T-helper 1 cell treated with Interleukin-12 subunit alpha and Interleukin-12 subunit beta and Interleukin-4 antibody, amounts not matched to agents 30 μg/mL and 1 μg/mL, for 36 hours (primary cell): ENCODE results near the gene INPP5K.
"Not testable (repeated sequence)": the region's sequence is repeated elsewhere in the genome, so short reads cannot be mapped to it uniquely, and the experiment has no call there.

Experiments
- H3K27ac Mint-ChIP-seq: one replicate; pipeline ENCODE4 v1.8.0; 2021; ENCODE audit warnings: mild to moderate bottlenecking, mixed read lengths
- H3K27me3 Mint-ChIP-seq: one replicate; pipeline ENCODE4 v1.8.0; 2021; ENCODE audit warnings: low read depth, mixed read lengths
- H3K36me3 Mint-ChIP-seq: one replicate; pipeline ENCODE4 v1.8.0; 2021; ENCODE audit warnings: low read depth, mixed read lengths
- H3K4me1 Mint-ChIP-seq: one replicate; pipeline ENCODE4 v1.8.0; 2021; ENCODE audit warnings: low read depth, mixed read lengths
- H3K4me3 Mint-ChIP-seq: one replicate; pipeline ENCODE4 v1.8.0; 2021; ENCODE audit warnings: mild to moderate bottlenecking, moderate library complexity, mixed read lengths
- H3K9me3 Mint-ChIP-seq: one replicate; pipeline ENCODE4 v1.8.0; 2021; ENCODE audit warnings: mixed read lengths

Gene INPP5K

GRCh38 chr17:1529863-1530262, 13.5 kb upstream of the INPP5K start:
- H3K4me1 Mint-ChIP-seq, result peaks cover 13% of the 10 kb centered on the region
- no peak overlapping the region for H3K27ac Mint-ChIP-seq
- H3K9me3 Mint-ChIP-seq, result no peaks in the 10 kb centered on the region
- peaks cover 17% of the 10 kb centered on the region for H3K36me3 Mint-ChIP-seq
- no peaks in the 10 kb centered on the region for H3K27me3 Mint-ChIP-seq
- no peak overlapping the region for H3K4me3 Mint-ChIP-seq

DNA sequence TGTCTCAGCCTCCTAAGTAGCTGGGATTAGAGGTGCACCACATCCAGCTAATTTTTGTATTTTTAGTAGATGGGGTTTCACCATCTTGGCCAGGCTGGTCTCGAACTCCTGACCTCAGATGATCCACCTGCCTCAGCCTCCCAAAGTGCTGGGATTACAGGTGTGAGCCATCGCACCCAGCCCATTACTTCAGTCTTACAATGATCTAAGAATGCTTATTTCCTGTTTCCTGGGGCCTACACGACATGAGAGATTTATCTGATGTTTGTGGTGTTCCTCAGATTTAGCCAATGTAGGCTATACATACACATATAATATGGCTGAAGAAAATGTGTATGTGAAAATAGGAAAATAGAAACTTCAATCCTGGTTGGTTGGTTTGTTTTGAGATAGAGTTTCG, 10.5 kb upstream of the INPP5K start:
- Mint-ChIP-seq H3K36me3 (peaks cover 11% of the 10 kb centered on the region), H3K4me1 (peaks cover 13% of the 10 kb centered on the region), H3K27ac (peak overlapping the region; percentile 75)
- not testable (repeated sequence) for H3K4me3 Mint-ChIP-seq, H3K27me3 Mint-ChIP-seq, H3K9me3 Mint-ChIP-seq

DNA sequence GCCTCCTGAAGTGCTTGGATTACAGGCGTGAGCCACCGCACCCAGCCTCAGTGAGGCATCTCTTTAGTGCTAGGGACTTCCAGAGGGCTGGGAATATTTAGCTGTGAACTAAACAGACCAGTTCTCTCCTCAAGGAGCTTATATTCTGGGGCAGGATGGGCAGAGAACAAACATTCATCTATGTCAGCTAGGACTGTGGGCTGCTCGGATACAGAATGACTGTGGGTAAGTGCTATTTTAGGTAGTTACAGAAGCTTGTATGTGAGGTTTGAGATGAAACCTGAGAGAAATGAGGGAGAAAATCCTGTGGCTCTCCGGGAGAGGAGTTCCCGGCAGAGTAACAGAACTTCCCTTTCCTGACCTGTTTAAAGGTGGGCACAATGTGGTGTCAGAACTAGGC, 6.2 kb upstream of the INPP5K start:
- Mint-ChIP-seq H3K27ac (no peak overlapping the region), H3K4me1 (peaks cover 14% of the 10 kb centered on the region), H3K36me3 (peaks cover 6% of the 10 kb centered on the region), H3K27me3 (no peaks in the 10 kb centered on the region), H3K9me3 (no peaks in the 10 kb centered on the region), H3K4me3 (no peak overlapping the region)

DNA sequence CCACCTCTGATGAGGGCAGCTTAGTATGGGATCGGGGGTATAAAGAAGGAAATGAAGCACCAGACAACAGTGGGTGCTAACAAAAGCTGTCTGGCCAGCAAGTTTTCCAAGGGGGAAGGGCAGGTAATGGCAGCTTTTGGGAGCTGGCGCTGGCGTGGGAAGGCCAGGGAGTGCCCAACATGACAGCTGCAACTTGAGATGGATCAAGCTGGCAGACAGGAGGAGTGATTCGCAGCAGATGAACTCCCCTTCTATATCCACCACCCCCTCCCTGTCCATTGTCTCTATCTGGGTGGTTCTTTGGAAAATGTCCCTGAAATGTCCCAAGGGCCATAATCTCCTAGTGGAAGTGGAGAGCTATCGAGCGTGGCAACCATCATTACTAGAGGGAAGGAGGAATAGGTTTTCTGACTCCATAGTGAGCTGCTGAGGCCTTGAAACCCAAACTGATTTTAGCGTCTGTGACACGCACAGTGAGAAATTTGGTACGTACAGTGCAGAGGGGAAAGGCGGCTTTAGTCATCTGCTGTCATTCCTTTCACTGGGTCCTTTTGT, 4.8 kb upstream of the INPP5K start:
- Mint-ChIP-seq H3K27me3 (no peaks in the 10 kb centered on the region), H3K9me3 (no peaks in the 10 kb centered on the region), H3K36me3 (peaks cover 6% of the 10 kb centered on the region), H3K4me1 (peaks cover 9% of the 10 kb centered on the region), H3K27ac (no peak overlapping the region), H3K4me3 (no peak overlapping the region)

GRCh38 chr17:1519678-1520077, 3.3 kb upstream of the INPP5K start:
- Mint-ChIP-seq H3K9me3 (no peaks in the 10 kb centered on the region), H3K36me3 (peaks cover 4% of the 10 kb centered on the region), H3K4me3 (no peak overlapping the region), H3K27ac (no peak overlapping the region), H3K27me3 (no peaks in the 10 kb centered on the region), H3K4me1 (peaks cover 12% of the 10 kb centered on the region)

DNA sequence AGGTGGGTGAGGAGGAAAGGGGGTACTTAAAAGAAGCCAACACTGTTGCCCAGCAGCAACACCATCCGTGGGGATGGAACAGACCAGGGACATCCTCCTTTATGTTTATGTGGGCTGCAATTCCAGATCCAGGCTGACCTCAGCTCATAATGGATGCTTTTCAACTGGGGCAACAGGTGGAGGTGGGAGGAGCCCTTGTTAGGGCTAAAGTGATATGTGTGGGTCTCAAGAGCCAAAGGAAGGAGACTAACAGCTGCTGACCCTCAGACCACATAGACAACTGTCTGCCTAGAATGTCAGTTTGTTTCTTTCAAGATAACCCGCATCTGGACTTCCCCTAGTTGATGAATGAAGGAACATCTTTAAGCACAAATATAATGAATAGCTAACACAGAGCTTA, 2.0 kb upstream of the INPP5K start:
- peaks cover 6% of the 10 kb centered on the region for H3K36me3 Mint-ChIP-seq
- H3K4me3 Mint-ChIP-seq, result peak overlapping the region; percentile 73
- peak overlapping the region; percentile 45 for H3K27ac Mint-ChIP-seq
- peaks cover 17% of the 10 kb centered on the region for H3K4me1 Mint-ChIP-seq
- H3K9me3 Mint-ChIP-seq, result no peaks in the 10 kb centered on the region
- no peaks in the 10 kb centered on the region for H3K27me3 Mint-ChIP-seq

GRCh38 chr17:1515640-1516387, 598 bp downstream of the INPP5K start:
- H3K9me3 Mint-ChIP-seq, result no peaks in the 10 kb centered on the region
- H3K4me1 Mint-ChIP-seq, result peaks cover 17% of the 10 kb centered on the region
- H3K27me3 Mint-ChIP-seq, result no peaks in the 10 kb centered on the region
- peak overlapping the region; percentile 91 for H3K27ac Mint-ChIP-seq
- H3K36me3 Mint-ChIP-seq, result peaks cover 14% of the 10 kb centered on the region
- peak overlapping the region; percentile 91 for H3K4me3 Mint-ChIP-seq

DNA sequence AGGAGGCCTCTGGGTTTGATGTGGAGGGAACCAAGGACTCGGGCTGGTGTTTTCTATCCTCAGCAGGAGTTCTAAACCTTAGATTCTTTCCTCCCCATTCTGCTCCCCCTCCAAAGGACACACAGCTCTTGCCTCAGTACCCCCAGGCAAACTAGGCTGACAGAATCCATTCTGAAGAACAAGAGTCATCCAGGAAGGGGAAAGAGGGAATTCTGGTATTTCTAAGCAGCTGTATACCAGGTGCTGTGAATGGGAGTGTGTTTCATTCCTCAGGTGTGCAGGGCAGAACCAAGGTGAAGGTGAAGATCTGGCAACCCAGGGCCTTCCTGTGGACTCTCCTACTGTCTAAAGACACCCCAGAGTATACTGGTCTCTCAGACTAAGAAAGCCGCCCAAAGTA, 4.1 kb downstream of the INPP5K start:
- Mint-ChIP-seq H3K27ac (no peak overlapping the region), H3K4me3 (no peak overlapping the region), H3K36me3 (peaks cover 22% of the 10 kb centered on the region), H3K27me3 (no peaks in the 10 kb centered on the region), H3K4me1 (peaks cover 23% of the 10 kb centered on the region), H3K9me3 (no peaks in the 10 kb centered on the region)

GRCh38 chr17:1511756-1512321, 4.6 kb downstream of the INPP5K start:
- Mint-ChIP-seq H3K9me3 (no peaks in the 10 kb centered on the region), H3K36me3 (peaks cover 24% of the 10 kb centered on the region), H3K4me3 (no peak overlapping the region), H3K27me3 (no peaks in the 10 kb centered on the region), H3K4me1 (peaks cover 23% of the 10 kb centered on the region), H3K27ac (no peak overlapping the region)

DNA sequence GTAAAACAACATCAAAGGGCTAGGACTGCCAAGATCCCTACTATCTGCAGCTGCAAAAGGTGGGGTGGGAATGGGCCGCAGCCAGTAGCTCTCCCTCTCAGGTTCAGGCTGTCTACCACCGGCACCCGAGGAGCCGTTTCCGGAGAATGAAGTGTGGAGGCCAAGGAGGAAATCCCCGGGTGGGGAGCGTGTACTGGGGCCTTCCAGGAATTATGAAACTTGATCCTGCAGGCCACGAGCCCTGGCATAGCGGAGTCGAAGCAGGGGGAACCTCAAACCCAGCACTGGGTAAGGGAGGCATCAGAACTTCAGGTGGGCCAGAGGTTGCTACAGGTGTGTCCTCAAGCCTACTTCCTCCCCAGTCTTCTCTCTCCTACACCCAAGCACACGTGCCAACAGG, 5.1 kb downstream of the INPP5K start:
- Mint-ChIP-seq H3K4me1 (peaks cover 23% of the 10 kb centered on the region), H3K9me3 (no peaks in the 10 kb centered on the region), H3K27ac (no peak overlapping the region), H3K36me3 (peaks cover 26% of the 10 kb centered on the region), H3K27me3 (no peaks in the 10 kb centered on the region), H3K4me3 (no peak overlapping the region)

GRCh38 chr17:1509290-1509881, 7.0 kb downstream of the INPP5K start:
- Mint-ChIP-seq H3K27me3 (no peaks in the 10 kb centered on the region), H3K4me3 (no peak overlapping the region), H3K36me3 (peaks cover 30% of the 10 kb centered on the region), H3K9me3 (no peaks in the 10 kb centered on the region), H3K27ac (no peak overlapping the region), H3K4me1 (peaks cover 10% of the 10 kb centered on the region)

- not testable (repeated sequence) for H3K27me3 Mint-ChIP-seq, H3K4me1 Mint-ChIP-seq, H3K27ac Mint-ChIP-seq, H3K9me3 Mint-ChIP-seq, H3K4me3 Mint-ChIP-seq
- H3K36me3 Mint-ChIP-seq, result peaks cover 29% of the 10 kb centered on the region
Measured at GRCh38 chr17:1508709-1509108, 7.7 kb downstream of the INPP5K start.

DNA sequence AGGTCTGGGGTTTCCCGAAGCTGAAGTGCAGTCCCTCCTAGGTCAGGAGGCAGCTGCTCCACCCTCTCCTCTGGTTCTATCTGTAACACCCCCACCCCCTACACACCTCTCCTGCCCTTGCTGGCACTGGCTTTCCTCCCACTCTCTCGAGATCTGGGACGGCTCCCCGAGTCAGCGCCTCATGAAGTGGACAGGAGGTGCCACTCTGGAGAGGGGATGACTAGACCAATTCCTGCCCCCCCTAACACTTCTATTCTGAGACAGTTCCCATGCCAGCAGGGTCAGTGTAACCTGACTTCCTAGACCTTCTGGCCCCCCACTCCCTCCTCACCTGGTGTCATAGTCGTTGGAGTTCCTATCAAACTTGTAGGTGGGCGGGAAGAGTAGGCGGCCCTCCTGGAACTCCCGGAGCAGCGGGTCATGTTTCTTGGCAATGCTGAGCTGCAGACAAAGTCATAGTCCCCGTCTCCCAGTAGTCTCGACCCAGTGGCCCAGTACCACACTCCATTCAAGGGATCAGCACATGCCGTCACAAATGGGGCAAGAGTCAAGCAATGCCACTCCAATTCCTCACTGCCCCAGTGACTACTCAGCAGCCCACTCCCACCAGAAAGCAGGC, 9.7 kb downstream of the INPP5K start:
- H3K36me3 Mint-ChIP-seq, result peaks cover 25% of the 10 kb centered on the region
- H3K27me3 Mint-ChIP-seq, result no peaks in the 10 kb centered on the region
- peaks cover 9% of the 10 kb centered on the region for H3K4me1 Mint-ChIP-seq
- H3K4me3 Mint-ChIP-seq, result no peak overlapping the region
- no peaks in the 10 kb centered on the region for H3K9me3 Mint-ChIP-seq
- no peak overlapping the region for H3K27ac Mint-ChIP-seq

DNA sequence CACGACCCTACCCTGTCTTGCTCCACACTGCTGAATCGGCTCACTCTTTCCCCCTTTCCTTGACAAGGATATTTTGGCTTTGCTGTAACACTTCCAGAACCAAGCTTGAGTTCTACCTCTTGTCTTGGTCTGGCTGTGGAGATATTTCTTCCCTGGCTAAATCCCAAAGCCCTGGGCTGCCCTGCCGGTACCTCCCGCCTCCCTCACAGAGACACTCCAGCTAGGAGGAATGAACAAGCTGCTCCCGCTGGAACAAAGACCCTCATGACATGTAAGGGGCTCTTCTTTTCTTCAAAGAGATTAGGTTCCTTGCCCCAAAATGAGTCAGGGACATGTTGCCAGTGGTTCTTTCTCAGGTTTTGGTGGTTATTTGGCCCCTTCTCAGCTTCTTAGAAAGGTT, 10.8 kb downstream of the INPP5K start:
- Mint-ChIP-seq H3K4me3 (no peak overlapping the region), H3K9me3 (no peaks in the 10 kb centered on the region), H3K27me3 (no peaks in the 10 kb centered on the region), H3K36me3 (peaks cover 19% of the 10 kb centered on the region), H3K4me1 (peaks cover 9% of the 10 kb centered on the region), H3K27ac (no peak overlapping the region)

- no peak overlapping the region for H3K27ac Mint-ChIP-seq
- H3K36me3 Mint-ChIP-seq, result peaks cover 19% of the 10 kb centered on the region
Measured at GRCh38 chr17:1504866-1505265, 11.5 kb downstream of the INPP5K start.

More at GRCh38 chr17:1504866-1505265, 11.5 kb downstream of the INPP5K start:
- Mint-ChIP-seq H3K4me1 (peaks cover 9% of the 10 kb centered on the region), H3K4me3 (no peak overlapping the region), H3K27me3 (no peaks in the 10 kb centered on the region), H3K9me3 (no peaks in the 10 kb centered on the region)
